GM12878 (cell line): ENCODE results near the gene ARAP1. TPM values are rescaled to one million over a fixed set of nuclear protein-coding genes. Genes with fewer than 3 reads are reported as not detected.

Experiments used
- ATF7 ChIP-seq: fragments of 450-650 bp; IDR thresholded peaks from 2 replicates; pipeline ENCODE4 v1.6.1; 2016; ENCODE audit warnings: low read depth, mild to moderate bottlenecking
- CBFB ChIP-seq: IDR thresholded peaks from 2 replicates; pipeline ENCODE4 v1.6.1; 2016; ENCODE audit warnings: antibody characterized with exemption, low read depth
- DPF2 ChIP-seq: fragments of 450-650 bp; IDR thresholded peaks from 2 replicates; pipeline ENCODE4 v1.6.1; 2017; ENCODE audit warnings: mild to moderate bottlenecking
- EED ChIP-seq: sonication (generic); IDR thresholded peaks from 2 replicates; pipeline ENCODE4 v1.6.1; 2016; ENCODE audit warnings: antibody characterized with exemption, low read depth
- GATAD2B ChIP-seq: fragments of 450-650 bp; conservative IDR thresholded peaks from 2 replicates; pipeline ENCODE4 v1.6.1; 2017; ENCODE audit warnings: low read depth, mild to moderate bottlenecking, moderate library complexity
- NBN ChIP-seq: fragments of 450-650 bp; IDR thresholded peaks from 2 replicates; pipeline ENCODE4 v1.6.1; 2016
- NR2F1 ChIP-seq: fragments of 450-650 bp; conservative IDR thresholded peaks from 2 replicates; pipeline ENCODE4 v1.6.1; 2017; ENCODE audit warnings: mild to moderate bottlenecking
- SRF ChIP-seq, 2 experiments: IDR thresholded peaks; 2 replicates each; pipeline ENCODE4 v1.6.1; 2011; ENCODE audit warnings: low read depth in 2 of 2, low read length in 2 of 2, mild to moderate bottlenecking in 1 of 2, moderate library complexity in 1 of 2
- TAF1 ChIP-seq: IDR thresholded peaks from 2 replicates; pipeline ENCODE4 v1.6.1; 2011; ENCODE audit warnings: mild to moderate bottlenecking, low read depth, low read length, borderline replicate concordance
- TCF3 ChIP-seq: IDR thresholded peaks from 2 replicates; pipeline ENCODE4 v1.6.1; 2012; ENCODE audit warnings: low read depth, mild to moderate bottlenecking, low read length, borderline replicate concordance; ENCODE audit not compliant: insufficient read depth
- TCF7 ChIP-seq: IDR thresholded peaks from 2 replicates; pipeline ENCODE4 v1.6.1; 2014; ENCODE audit warnings: antibody characterized with exemption, borderline replicate concordance
- ZBED1 ChIP-seq: IDR thresholded peaks from 2 replicates; pipeline ENCODE4 v1.6.1; 2016; ENCODE audit warnings: borderline replicate concordance
- polyA plus RNA-seq, 11 experiments: library from polyadenylated mRNA; depleted of rRNA in 4 of 11; unstranded in 6 of 11; stranded (reverse) in 5 of 11; fragments of >200 nt; fragmentation: Nextera tagmentation in 4 of 11; fragmentation: Illumina TruSeq in 1 of 11; extraction: Ambion mirVana in 4 of 11; extraction: Trizol in 1 of 11; gene quantifications; 1 replicate in 1 of 11; 2 replicates in 10 of 11; pipeline versions ENCODE4 v1.2.1 to v1.2.3, GENCODE V29; 2011 to 2016; ENCODE audit warnings: inconsistent platforms in 2 of 11, missing spikeins in 2 of 11, low read depth in 1 of 11
- total RNA-seq, 4 experiments: library from RNA; depleted of rRNA in 3 of 4; stranded (reverse); fragments of >200 nt in 3 of 4; fragmentation: Illumina TruSeq in 1 of 4; extraction: Trizol in 1 of 4; gene quantifications; 2 replicates each; pipeline versions ENCODE4 v1.2.1 to v1.2.3, GENCODE V29; 2013 to 2021
- TF ChIP-seq, protein P1 (sequence below): fragments of 450-650 bp; IDR thresholded peaks from 2 replicates; pipeline ENCODE4 v1.6.1; 2016; ENCODE audit warnings: mild to moderate bottlenecking

ARAP1 gene
- total and polyA plus RNA-seq, 10 of the 15 experiments (the other 5 are each of a cell fraction or from before 2014, with no cell fraction given): 0.55 to 102 (median 51.0) TPM

DNA sequence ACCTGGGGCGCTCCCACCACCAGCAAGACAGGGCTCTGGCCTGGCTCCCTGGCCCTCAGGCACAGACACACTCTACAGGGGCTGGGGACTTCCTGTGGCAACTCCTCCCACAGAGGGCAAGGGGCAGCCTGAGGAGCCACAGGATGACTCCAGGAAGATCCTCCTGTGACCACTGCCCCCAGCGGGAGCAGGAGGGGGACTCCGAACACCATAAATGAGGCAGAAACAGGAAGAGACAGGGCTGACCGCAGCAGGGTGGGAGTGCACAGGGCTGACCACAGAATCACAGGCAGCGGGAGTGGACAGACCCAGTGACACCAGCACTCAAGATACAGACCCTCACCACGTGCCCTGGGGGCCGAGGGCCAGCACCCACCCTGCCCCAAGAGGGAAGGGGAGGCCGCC lies 10.8 kb downstream of the ARAP1 start (continued):
- TF ChIP-seq, protein P1, sequence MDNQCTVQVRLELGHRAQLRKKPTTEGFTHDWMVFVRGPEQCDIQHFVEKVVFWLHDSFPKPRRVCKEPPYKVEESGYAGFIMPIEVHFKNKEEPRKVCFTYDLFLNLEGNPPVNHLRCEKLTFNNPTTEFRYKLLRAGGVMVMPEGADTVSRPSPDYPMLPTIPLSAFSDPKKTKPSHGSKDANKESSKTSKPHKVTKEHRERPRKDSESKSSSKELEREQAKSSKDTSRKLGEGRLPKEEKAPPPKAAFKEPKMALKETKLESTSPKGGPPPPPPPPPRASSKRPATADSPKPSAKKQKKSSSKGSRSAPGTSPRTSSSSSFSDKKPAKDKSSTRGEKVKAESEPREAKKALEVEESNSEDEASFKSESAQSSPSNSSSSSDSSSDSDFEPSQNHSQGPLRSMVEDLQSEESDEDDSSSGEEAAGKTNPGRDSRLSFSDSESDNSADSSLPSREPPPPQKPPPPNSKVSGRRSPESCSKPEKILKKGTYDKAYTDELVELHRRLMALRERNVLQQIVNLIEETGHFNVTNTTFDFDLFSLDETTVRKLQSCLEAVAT: peak; percentile 48; the same call in 1 of the 2 replicates
- TF ChIP-seq EED: peak; percentile 92
- TF ChIP-seq TCF7: no peak
- TF ChIP-seq TAF1: no peak
- 0 out of 2 replicates have a peak, but pooled peaks have one; percentile 43 for TF ChIP-seq ZBED1
- peak; percentile 86 for TF ChIP-seq DPF2
- TF ChIP-seq GATAD2B: peak; percentile 78
- peak; percentile 96 for TF ChIP-seq NR2F1
- TF ChIP-seq TCF3: no peak
- TF ChIP-seq SRF (IDR thresholded peaks at IDR 0.05; ENCODE audit: low read depth in 2 of 2, low read length in 2 of 2): no peak
- peak; percentile 31; the same call in 1 of the 2 replicates for TF ChIP-seq ATF7
- peak; percentile 38; the same call in 1 of the 2 replicates for TF ChIP-seq NBN
- peak; percentile 68; the same call in 1 of the 2 replicates for TF ChIP-seq CBFB
